Measurements from ENCODE around the gene FGF6.

- TF ChIP-seq CTCF (IDR thresholded peaks at IDR 0.05; ENCODE audit: low read depth, low read length) (peak; percentile 86), EZH2phosphoT487 (IDR thresholded peaks at IDR 0.05; ENCODE audit: low read depth) (no peak)
Measured at GRCh38 chr12:4421590-4422031, 24.0 kb downstream of the FGF6 start.
